ENCODE results near the gene KRT80.

Gene KRT80

DNA sequence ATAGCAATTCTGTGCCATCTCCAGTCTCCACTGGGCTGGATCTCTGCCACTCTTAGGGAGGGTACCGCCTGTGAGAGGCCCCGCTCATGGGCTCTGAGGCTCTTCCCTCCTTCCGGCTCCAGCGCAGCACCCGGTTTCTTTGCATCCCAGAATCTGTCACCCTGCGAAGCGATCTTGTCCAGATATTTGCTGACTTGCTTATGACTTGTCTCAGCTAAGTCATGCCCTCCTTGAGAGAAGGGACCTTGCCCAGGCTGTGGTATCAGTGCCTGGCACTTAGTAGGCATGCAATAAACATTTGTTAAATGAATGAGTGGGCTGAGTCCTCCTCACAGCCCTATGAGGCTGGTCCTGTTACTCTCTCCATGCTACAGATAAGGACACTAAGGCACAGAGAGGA lies 13.4 kb downstream of the KRT80 start:
- no peaks in the 10 kb centered on the region for H3K27me3 ChIP-seq

DNA sequence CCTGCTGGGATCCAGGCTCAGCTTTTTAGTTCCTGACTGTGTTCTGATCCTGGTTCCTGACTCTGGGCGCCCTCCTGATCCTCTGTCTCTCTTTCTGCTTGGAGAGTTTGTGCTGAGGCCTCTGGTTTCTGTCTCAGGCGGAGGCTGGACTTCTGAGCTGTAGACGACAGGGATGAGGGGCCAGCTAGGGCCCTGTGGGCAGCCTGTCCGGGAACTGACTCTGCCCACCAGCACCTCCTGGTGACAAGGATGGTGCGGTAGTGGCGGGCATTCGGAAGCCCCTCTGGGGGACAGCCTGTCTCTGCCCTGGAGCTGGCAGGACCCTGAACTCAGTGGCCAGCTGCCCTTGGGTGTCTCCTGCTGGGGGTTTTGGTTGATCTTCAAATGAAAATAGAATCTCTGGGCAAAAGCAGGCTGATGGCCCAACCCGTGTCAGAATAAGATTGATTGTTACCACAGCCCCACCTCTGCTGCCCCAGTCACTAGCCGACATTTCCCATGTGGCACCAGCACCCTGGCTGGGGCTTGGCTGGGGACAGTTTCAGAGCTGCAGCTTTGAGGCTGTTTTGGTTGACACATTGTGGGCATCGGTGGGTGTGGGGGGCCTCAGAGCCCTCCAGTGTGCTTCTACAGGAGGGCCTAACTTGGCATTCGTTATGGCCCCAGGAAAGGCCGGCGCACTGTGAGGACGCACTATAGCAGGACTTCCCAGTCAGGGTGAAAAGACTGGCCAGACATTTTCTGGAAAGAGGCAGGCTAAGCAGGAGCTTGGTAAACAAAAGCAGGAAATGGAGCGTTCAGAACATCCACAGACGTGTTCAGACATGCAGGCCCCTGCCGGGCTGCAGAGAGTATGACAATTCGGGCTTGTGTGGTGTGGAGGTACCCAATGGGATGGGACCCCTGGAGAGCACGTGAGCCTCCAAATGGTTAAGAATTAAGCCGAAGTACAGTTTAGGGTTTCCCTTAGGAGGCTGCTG lies 16.2 kb downstream of the KRT80 start:
- Histone ChIP-seq H3K9me3 (no peaks in the 10 kb centered on the region), H3K27me3 (no peaks in the 10 kb centered on the region), H3K36me3 (no peaks in the 10 kb centered on the region), H3K27ac (no peak overlapping the region), H3K4me1 (ENCODE audit: control insufficient read depth in 1 of 2, insufficient read depth in 1 of 2, low read depth in 1 of 2, low read length in 1 of 2) (no peaks in the 10 kb centered on the region), H3K4me3 (ENCODE audit: low read depth in 1 of 2, low read length in 1 of 2) (no peak overlapping the region)
- TF ChIP-seq, protein P1, sequence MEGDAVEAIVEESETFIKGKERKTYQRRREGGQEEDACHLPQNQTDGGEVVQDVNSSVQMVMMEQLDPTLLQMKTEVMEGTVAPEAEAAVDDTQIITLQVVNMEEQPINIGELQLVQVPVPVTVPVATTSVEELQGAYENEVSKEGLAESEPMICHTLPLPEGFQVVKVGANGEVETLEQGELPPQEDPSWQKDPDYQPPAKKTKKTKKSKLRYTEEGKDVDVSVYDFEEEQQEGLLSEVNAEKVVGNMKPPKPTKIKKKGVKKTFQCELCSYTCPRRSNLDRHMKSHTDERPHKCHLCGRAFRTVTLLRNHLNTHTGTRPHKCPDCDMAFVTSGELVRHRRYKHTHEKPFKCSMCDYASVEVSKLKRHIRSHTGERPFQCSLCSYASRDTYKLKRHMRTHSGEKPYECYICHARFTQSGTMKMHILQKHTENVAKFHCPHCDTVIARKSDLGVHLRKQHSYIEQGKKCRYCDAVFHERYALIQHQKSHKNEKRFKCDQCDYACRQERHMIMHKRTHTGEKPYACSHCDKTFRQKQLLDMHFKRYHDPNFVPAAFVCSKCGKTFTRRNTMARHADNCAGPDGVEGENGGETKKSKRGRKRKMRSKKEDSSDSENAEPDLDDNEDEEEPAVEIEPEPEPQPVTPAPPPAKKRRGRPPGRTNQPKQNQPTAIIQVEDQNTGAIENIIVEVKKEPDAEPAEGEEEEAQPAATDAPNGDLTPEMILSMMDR (IDR thresholded peaks at IDR 0.05), result no peak

More for the DNA sequence above, 13.4 kb downstream of the KRT80 start:
- Histone ChIP-seq H3K36me3 (no peaks in the 10 kb centered on the region), H3K27ac (no peak overlapping the region), H3K9me3 (no peaks in the 10 kb centered on the region), H3K4me1 (ENCODE audit: control insufficient read depth in 1 of 2, insufficient read depth in 1 of 2, low read depth in 1 of 2, low read length in 1 of 2) (no peaks in the 10 kb centered on the region), H3K4me3 (ENCODE audit: low read depth in 1 of 2, low read length in 1 of 2) (no peak overlapping the region)
- TF ChIP-seq, protein P1 (IDR thresholded peaks at IDR 0.05), result no peak

DNA sequence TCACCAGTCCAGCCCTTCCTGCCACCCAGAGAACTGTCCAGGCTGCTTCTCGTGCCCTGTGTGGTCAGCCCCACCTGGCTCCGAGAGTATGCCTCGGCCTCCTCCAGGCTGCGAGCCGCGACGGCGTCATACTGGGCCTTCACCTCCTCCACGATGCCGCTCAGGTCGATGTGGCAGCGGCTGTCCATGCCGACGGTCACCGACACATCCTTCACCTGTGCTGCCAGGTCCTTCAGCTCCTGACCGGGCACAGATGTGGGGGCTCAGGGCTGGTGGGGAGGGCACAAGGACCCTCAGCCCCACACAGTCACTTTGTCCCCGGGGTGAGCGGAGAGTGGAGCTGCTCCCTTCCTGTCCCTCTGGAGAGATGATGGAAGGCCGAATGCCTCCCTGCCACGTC lies 18.3 kb downstream of the KRT80 start:
- no peaks in the 10 kb centered on the region for H3K36me3 ChIP-seq
- TF ChIP-seq, protein P1 (IDR thresholded peaks at IDR 0.05), result no peak

DNA sequence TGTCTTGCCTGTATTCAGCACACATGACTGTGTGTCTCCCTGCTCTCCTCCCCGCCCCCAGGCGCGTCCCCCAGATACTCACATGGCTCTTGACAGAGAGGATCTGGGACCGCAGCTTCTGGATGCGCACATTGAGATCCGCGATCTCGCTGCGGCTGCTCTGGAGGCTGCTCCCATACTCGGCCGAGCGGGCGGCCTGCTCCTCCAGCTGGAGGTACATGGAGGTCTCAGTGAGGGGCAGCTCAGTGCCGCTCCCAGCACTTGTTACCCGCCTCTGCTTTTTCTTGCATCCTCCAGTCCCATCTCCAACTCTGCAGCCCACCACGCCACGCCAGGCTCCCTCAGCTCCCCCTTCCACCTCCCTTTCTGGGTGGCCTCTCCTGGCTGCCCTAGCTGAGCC lies 18.9 kb downstream of the KRT80 start:
- Histone ChIP-seq H3K27ac (no peak overlapping the region), H3K4me3 (ENCODE audit: low read depth in 1 of 2, low read length in 1 of 2) (no peak overlapping the region), H3K4me1 (ENCODE audit: control insufficient read depth in 1 of 2, insufficient read depth in 1 of 2, low read depth in 1 of 2, low read length in 1 of 2) (no peaks in the 10 kb centered on the region), H3K27me3 (no peaks in the 10 kb centered on the region), H3K9me3 (no peaks in the 10 kb centered on the region), H3K36me3 (no peaks in the 10 kb centered on the region)
- TF ChIP-seq, protein P1 (IDR thresholded peaks at IDR 0.05), result no peak

More for the DNA sequence above, 18.3 kb downstream of the KRT80 start:
- no peak overlapping the region for H3K4me3 ChIP-seq (ENCODE audit: low read depth in 1 of 2, low read length in 1 of 2)
- no peaks in the 10 kb centered on the region for H3K4me1 ChIP-seq (ENCODE audit: control insufficient read depth in 1 of 2, insufficient read depth in 1 of 2, low read depth in 1 of 2, low read length in 1 of 2)
- H3K27ac ChIP-seq, result no peak overlapping the region
- no peaks in the 10 kb centered on the region for H3K27me3 ChIP-seq
- no peaks in the 10 kb centered on the region for H3K9me3 ChIP-seq

DNA sequence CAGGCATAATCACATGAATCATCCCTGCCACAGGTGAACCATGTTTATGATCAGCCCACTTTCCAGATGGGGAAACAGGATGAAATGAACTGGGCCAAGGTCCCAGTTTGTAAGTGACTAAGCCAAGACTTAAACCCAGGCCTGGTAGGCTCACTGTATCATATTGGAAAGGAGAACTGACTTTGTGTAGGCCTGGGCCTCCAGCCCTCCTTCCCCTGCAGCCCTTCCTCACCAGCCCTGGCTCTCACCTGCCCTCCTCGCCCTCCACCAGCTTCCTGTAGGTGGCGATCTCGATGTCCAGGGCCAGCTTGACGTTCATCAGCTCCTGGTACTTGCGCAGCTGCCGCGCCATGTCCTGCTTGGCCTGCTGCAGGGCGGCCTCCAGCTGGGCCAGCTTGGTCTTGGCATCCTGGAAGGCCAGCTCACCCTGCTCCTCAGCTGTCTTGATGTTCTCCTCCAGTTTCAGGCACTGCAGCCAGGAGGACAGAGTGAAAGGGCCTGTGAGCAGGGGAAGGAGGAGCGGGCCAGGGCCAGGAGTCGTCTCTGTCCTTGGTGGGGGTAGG lies 19.8 kb downstream of the KRT80 start:
- H3K27me3 ChIP-seq, result no peaks in the 10 kb centered on the region
- H3K4me1 ChIP-seq (ENCODE audit: control insufficient read depth in 1 of 2, insufficient read depth in 1 of 2, low read depth in 1 of 2, low read length in 1 of 2), result no peaks in the 10 kb centered on the region
- TF ChIP-seq, protein P1 (IDR thresholded peaks at IDR 0.05), result no peak
- H3K4me3 ChIP-seq (ENCODE audit: low read depth in 1 of 2, low read length in 1 of 2), result no peak overlapping the region
- H3K27ac ChIP-seq, result no peak overlapping the region
- no peaks in the 10 kb centered on the region for H3K36me3 ChIP-seq
- no peaks in the 10 kb centered on the region for H3K9me3 ChIP-seq

Measured in neutrophil (primary cell).